GM18508 (cell line): ENCODE results near the gene SFXN3.
A peak's percentile ranks its signal among the peaks of the same experiment; 100 is the strongest.

Experiments used
- ATAC-seq: cut with Tn5 transposase; IDR thresholded peaks from one replicate; pipeline ENCODE4 v1.9.1; 2021; ENCODE audit warnings: moderate number of reproducible peaks; ENCODE audit not compliant: insufficient read depth, unreplicated experiment

SFXN3 gene

DNA sequence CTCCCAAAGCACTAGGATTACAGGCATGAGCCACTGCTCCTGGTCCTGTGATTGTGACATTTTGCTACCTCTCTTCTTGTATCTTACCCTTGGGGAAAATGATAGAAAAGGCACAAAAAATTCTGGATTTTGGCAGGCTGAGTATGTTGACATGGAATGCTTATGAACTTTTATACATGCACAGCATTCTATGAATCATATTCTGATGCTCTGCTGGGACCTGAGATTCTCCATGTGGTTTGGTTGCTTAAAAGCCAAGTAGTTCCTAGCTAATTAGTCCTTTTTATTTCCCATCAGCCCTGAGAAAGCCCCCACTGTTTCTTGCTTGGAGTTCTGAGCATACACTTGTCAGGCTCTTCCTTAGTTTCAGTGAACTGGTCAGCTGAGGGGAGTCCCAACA, 22.5 kb downstream of the SFXN3 start:
- no peak for ATAC-seq

DNA sequence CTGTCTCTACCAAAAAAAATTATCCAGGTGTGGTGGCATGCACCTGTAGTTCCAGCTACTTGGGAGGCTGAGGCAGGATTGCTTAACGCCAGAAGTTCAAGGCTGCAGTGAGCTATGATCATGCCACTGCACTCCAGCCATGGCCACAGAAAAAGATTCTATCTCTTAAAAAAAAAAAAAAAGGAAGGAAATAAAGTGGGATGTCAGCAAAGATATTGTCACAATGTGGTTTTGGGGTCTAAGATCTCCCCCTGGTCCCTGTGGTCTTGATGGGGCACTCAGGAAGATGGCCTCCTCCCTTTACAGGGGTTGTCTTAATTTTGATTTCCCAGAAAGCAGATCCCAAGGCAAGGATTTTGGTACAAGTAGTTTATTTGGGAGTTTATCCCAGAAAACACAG, 23.3 kb downstream of the SFXN3 start:
- no peak for ATAC-seq

DNA sequence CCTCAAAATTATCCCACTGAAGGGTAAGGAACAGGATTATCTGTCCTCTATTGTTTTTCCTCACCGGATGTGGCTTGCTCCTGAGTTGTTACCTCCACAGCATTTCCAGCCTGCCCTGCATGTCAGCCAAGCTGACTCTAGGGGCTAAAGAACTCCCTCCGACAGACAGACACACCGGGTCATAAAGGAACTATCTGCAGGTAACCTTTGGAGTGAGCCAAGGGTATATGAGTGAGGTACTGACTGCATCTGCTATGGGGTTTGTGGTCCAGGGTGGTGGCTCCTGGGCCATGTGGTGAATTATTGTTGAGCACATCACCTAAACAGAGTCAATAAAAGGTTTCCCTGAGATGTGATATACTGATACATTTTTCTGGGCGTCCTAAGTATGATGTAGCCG, 23.8 kb downstream of the SFXN3 start:
- no peak for ATAC-seq

DNA sequence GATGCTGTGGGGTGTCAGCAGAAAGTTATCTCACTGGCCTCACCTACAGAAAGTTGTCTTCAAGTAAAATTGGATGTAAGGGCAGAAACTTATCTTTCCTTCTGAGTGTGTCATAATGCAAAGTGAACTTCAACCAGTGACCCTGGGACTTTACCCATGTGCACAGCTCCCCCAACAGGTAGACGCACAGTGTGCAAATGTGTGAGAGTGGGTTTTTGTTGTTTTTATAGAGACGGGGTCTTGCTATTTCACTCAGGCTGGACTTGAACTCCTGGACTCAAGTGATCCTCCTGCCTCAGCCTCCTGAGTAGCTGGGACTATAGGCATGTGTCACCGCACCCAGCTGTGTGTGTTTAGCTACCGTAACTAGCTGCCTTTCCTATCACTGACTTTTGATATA, 24.4 kb downstream of the SFXN3 start:
- no peak for ATAC-seq

DNA sequence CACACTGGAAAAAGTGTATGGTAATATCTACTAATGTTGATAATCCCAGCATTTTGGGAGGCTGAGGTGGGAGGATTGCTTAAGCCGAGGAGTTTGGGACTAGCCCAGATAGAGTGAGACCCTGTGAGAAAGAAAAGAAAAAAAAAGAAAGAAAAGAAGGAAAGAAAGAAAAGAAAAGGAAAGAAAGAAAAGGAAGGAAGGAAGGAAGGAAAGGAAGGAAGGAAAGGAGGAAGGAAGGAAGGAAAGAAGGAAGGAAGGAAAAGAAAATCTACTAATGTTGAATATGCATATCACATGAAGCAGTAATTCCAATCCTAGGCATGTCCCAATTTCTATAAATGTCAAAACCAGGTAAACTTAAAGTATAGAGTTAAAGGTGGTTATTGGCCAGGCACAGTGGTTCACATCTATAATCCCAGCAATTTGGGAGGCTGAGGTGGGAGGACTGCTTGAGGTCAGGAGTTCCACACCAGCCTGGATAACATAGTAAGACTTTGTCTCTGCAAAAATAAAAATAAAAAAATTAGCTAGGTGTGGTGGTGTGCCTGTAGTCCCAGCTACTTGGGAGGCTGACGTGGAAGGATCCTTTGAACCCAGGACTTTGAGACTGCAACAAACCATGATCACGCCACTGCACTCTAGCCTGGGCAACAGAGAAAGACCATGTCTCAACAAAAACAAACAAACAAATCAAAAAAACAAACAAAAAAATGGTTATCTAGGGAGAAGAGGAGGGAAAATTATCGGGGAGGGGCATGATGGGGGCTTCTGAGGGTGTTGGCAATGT, 25.5 kb downstream of the SFXN3 start:
- no peak for ATAC-seq

DNA sequence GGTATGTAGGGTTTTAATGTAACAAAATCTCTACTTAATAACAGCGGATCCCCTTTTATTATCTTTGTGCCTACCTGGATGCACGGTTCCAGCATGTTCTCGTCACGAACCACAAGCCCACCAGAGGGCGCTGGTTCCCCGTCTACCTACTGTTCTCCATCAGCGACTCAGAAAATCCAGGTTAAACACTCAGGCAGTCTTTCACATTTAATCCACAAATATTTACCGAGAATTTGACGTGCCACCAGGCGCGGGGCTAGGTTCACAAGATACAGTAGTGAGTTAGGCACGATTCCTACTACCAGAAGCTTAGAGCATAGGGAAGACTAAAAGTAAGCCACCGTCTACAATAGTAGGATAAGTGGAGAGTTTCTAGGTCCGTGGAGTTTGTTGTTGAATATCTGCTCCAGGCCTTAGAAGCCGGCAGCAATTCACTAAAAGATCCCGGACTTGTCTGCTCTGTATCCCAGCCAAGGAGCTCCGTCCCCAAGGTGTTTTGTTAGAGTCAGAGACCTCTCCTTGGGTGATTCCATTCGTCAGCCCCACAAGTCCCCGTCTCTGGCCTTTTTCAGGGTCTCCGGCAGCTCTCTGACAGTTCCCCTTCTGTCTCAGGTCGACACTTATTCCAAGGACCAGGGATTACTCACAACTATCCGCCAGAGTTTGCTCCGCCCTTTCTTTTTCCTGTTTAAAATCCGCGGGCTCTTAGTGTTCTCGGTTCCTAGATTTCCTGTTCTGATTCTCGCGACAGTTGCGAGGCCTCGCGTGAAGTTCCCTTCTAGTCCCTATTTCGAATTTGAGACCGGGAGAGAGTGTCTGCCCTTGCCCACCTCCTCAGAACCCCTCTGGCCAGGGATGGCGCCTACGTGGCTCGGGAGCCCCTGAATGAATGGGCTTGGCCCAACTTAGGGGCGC, 29.3 kb downstream of the SFXN3 start:
- peak; percentile 27 for ATAC-seq

DNA sequence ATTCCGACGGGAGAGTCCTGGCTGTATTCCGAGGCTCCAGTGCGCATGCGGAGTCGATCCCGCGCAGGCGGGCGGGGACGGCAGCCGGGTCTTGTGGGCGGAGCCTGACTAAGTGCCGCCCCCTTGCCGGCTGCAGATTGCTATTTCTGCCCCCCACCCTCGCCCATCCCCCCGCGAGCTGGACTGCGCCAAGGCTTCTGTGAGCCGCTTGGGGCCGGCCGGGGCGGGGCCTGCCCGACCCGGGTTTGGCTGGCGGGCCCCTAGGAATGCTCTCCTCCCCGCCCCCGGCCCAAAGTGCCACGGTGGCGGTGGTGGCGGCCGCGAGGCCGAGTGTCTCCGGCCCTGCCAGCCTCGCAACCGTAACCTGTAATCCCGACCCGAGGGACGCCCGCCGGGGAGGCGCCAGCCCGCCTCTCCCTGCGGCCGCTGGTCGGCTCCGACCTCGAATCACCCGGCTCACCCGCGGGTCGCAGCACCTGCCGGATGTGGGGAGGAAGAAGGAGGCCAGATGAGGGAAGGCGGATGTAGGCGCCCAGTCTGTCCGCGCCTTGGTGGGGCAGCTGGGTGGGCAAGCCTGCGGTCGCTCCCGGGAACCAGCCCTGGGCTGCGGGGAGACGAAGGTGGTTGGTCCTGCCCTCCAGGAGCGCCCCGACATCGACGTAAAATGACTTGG, 30.1 kb downstream of the SFXN3 start:
- peak; percentile 34 for ATAC-seq

DNA sequence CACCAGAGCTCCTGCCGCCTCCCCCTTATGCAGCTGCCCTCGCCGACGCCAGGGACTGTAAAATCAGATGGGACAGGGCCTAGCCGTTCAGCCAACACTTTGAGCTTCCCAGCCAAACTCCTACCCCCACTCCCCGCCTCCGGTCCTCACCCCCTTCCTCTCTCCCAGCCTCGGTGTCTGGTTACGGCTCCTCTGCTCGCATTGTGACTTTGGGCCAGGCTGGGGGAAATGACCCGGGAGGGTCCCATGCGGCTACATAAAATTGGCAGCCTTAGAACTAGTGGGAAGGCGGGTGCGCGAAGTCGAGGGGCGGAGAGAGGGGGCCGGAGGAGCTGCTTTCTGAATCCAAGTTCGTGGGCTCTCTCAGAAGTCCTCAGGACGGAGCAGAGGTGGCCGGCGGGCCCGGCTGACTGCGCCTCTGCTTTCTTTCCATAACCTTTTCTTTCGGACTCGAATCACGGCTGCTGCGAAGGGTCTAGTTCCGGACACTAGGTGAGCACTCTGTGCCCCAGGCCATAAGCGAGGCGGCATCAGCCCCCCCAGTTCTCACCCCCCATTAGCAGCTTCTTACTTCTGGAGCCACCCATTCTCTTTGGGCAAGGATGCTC, 30.7 kb downstream of the SFXN3 start, which contains the start of gene KAZALD1:
TSS of gene KAZALD1 (plus strand) at position 366 of the 608 bp plus-strand sequence. CDS start 604 bp downstream, outside the sequence.
- ATAC-seq: no peak

DNA sequence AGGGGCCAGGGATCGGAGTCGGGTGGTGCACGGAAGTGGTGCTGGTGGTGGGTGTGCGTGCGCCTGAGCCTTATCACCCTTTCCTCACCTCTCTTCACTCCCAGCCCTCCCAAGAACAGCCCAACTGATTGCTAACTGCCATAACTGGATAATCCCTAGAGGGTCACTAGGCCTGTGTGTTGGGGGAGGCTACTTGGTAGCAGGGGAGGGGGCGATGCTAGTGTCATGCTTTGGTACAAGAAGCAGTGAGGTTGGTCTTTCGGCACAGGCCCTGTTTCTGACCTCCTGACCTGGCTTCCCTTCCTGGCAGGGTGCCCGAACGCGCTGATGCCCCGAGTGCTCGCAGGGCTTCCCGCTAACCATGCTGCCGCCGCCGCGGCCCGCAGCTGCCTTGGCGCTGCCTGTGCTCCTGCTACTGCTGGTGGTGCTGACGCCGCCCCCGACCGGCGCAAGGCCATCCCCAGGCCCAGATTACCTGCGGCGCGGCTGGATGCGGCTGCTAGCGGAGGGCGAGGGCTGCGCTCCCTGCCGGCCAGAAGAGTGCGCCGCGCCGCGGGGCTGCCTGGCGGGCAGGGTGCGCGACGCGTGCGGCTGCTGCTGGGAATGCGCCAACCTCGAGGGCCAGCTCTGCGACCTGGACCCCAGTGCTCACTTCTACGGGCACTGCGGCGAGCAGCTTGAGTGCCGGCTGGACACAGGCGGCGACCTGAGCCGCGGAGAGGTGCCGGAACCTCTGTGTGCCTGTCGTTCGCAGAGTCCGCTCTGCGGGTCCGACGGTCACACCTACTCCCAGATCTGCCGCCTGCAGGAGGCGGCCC, 31.4 kb downstream of the SFXN3 start:
- ATAC-seq: no peak

DNA sequence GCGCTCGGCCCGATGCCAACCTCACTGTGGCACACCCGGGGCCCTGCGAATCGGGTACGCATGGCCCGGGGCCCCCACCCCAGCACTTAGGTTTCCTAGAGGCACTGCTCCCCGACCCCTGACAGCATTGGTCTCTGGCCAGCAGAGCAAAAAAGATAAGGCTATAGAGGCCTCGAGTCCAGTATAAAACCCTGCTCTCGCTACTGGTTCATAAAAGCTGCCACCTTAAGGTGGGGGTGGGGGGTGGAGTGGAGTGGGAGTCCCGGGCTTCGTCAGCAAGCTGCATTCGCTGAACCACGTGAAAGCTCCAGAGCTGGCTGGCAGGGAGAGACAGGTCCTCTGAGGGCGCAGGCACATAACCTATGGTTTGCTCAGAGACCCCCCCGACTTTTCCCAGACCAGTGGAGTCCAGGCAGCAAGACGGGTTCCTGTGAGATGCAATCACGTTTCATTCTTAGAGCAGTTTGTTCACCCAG, 32.1 kb downstream of the SFXN3 start:
- ATAC-seq: no peak

DNA sequence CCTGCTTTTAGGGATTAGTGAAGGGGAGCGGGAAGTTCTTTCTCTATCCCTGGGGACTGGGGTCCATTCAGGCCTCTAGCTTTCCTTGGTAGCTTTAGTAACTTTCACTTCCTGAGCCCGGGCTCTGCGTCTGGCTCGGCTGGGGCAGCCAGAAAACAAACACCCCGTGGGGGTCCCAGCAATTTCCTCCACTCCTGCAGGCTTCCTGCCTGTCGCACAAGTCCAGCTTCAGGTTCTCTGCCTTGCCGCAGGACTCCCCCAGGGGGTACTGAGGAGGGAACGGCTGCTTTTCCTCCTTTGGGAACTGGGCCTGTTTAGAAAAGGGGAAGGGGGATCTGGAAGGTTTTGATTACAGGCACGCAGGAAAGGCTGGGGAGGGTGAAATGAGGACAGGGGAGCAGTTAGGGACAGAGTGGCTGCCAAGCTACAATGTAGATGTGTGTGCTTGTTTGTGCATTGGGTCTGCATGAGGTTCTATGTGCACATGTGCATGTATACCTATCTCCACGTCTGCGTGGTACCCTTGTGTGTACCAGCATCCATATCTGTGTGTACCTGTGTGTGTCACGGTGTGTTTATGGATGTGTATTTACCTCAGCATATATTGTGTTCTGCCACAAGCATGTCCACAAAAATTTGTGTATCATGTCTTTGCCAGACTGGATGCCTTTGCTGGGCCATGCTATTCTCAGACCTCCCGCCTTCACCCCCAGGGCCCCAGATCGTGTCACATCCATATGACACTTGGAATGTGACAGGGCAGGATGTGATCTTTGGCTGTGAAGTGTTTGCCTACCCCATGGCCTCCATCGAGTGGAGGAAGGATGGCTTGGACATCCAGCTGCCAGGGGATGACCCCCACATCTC, 32.7 kb downstream of the SFXN3 start:
- ATAC-seq: no peak

DNA sequence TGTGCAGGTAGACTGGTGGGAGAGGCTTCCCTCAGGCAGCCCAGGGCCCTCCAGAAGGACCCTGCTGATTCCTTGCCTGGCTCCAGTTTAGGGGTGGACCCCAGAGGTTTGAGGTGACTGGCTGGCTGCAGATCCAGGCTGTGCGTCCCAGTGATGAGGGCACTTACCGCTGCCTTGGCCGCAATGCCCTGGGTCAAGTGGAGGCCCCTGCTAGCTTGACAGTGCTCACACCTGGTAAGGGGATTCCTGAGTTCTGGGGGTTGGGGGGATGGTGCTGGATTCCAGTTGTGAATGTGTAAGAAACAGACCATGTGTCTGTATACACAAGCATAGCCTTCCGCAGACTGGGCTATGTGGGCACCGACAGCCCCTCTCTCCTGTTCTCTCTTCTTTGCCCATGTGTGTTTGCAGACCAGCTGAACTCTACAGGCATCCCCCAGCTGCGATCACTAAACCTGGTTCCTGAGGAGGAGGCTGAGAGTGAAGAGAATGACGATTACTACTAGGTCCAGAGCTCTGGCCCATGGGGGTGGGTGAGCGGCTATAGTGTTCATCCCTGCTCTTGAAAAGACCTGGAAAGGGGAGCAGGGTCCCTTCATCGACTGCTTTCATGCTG, 33.5 kb downstream of the SFXN3 start:
- ATAC-seq: no peak

DNA sequence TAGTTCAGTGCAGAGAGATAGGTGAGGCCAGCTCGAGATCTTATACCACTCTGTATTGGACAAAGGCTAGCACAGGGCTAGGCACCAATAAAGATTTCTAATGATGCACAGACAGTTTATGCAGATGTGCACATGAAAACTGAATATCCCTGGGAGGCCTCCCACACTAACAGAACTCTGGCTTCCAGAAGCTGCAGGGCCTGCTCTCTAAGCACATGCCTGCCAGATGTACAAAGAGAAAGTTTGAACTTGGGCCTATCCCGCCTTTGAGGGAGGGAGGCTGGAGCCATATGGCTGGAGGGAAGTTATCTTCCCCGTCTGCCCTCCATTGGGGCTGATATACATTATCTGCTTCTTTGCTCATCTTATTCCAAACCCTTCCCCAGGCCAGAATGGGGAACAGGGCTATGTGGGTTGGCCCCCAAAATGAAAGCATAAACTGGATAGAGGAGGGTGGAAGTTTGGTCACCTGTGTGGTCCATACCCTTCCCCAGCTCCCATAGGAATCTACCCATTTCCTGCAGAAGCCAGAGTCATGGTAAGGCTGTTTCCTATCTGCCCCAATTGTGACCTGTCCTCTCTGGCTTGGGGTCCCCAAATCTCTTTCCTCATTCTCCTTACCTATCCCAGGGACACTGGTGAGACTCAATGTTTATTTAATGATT, 34.6 kb downstream of the SFXN3 start:
- ATAC-seq: no peak

DNA sequence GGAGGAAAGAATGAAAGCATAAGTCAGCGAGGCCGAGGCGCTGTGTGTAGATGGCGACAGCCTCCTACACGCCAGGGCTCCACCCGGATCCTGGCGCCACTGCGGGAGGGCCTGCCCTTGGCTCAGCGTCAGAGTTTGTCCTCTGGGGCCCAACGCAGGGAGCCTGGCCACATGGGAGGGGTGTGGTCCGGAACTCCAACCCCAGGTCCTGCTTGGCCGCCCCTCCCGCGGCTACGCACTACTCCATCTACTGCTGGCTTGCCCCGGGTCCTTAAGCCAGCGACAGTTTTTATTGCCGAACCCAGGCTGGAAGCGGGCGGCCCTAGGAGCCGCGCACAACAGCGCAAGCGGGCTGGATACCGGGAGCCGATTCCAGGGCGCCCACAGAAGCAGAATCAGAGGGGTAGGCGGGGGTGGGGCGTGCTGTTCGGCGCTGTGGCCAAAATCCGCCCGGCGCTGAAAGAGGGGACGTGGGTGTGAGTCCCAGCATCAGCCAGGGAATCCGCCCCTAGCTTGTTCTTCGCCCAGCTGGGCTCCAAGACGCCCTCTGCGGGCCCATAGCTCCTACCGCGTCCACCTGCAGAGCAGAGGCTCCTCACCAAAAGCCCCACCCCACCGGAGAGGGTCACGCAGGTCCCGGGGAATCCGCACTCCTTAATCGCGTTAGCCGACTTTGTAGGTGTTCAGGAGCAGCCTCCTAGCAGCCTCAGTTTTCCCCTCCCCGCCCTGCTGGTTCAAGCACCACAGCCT, 35.3 kb downstream of the SFXN3 start:
- no peak for ATAC-seq

DNA sequence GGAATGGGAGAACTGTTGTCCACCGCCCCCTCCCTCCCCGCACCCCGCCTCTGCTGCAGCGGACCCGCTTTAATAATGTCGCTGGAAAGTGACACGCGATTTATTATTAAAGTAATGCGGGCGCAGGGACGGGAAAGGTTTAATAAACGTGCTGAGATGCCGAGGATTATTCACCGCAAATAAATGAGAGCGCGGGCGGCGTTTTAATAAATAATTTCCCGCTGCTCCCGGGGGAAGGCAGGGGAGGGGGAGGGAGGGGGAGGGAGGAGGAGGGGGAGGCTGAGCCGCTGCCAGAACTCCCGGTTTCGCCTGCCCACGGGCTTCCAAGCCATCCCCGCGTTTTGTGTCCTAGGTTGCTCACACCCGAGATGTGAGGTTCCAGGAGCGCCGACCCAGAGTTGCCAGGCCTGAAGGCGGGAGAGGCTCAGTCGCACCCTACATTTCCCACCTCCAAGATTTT, 35.9 kb downstream of the SFXN3 start:
- ATAC-seq: no peak

DNA sequence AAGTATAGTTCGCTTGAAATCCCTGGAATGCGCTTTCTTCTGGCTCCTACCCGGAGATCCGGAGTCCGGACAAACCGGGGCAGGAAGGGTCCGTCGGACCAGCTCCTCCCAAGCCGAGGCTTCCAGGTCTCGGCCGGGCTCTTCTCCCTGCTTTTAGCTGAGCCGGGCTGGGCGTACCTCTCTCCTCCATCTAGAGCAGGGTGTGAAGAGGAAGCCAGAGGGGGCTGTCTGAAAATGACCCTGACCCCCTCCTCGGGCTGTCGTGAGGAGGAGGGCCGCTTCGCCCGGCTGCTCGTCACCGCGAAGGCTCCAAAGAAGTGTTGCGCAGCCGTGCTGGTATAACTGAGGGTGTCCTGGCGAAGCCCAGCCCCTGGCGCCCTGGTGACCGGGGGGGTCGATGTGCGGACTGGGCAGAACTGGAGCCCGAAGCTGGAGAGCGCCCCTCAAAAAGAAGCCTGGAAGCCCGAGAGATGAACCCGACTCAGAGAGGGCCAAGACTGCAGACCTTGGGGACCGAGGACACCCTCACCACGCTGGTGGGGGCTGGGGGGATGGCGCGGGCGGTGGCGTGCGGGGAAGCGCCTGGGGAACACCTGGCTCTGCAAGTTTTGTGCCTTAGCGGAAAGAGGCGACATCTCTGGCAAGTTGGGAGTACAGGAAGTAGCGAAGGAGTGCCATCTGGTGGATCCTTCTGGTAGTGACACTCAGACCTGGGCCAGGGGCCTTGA, 36.5 kb downstream of the SFXN3 start:
- no peak for ATAC-seq
